AG04449 (cell line): Measurements from ENCODE around the gene GNAL.

ENCODE experiments used
- CTCF ChIA-PET: fragments of 350-600 bp; formaldehyde crosslinking; extraction: SDS; loops from one replicate; lab custom pipeline; 2021; ENCODE audit warnings: antibody characterized with exemption; lab: Yijun Ruan, JAX
- POLR2A ChIA-PET: fragments of 400-600, 350-600 bp; formaldehyde crosslinking; extraction: SDS; loops from one replicate; lab custom pipeline; 2020; ENCODE audit warnings: antibody characterized with exemption, inconsistent platforms; lab: Yijun Ruan, JAX
- DNase-seq: peaks from one replicate; pipeline ENCODE4 v3.0.0-alpha.2; 2010; ENCODE audit warnings: low read depth, low spot score
- H3K4me3 ChIP-seq: 2 replicates; pipeline ENCODE4 v1.5.1; 2011; ENCODE audit warnings: low read depth, mild to moderate bottlenecking, control low read depth, low read length
- CTCF ChIP-seq: IDR thresholded peaks from one replicate; pipeline ENCODE4 v1.5.1; 2011; ENCODE audit warnings: mild to moderate bottlenecking, moderate library complexity, low read length, control low read depth, inconsistent platforms; ENCODE audit not compliant: insufficient read depth; ENCODE audit errors: missing control alignments

Gene GNAL

GRCh38 chr18:11767329-11767728 is 78.3 kb downstream of the GNAL start:
- no peak overlapping the region for H3K4me3 ChIP-seq
- POLR2A ChIA-PET: no interaction called here
- no peak for TF ChIP-seq CTCF
- CTCF ChIA-PET: no interaction called here
- DNase-seq: no peak

- CTCF ChIA-PET: no interaction called here
- TF ChIP-seq CTCF: no peak
- POLR2A ChIA-PET: no interaction called here
- no peak overlapping the region for H3K4me3 ChIP-seq
- DNase-seq: no peak
Measured at GRCh38 chr18:11767935-11768334, 78.9 kb downstream of the GNAL start.

GRCh38 chr18:11775436-11776174 is 86.5 kb downstream of the GNAL start:
- ChIA-PET CTCF (no interaction called here), POLR2A (no interaction called here)
- no peak for TF ChIP-seq CTCF
- no peak for DNase-seq
- H3K4me3 ChIP-seq: no peak overlapping the region

GRCh38 chr18:11780042-11780441 is 91.0 kb downstream of the GNAL start:
- no peak for TF ChIP-seq CTCF
- POLR2A ChIA-PET: no interaction called here
- no peak for DNase-seq
- H3K4me3 ChIP-seq: no peak overlapping the region
- CTCF ChIA-PET: no interaction called here

- ChIA-PET CTCF (no interaction called here), POLR2A (no interaction called here)
- no peak for DNase-seq
- TF ChIP-seq CTCF: no peak
- H3K4me3 ChIP-seq: no peak overlapping the region
Measured at GRCh38 chr18:11783716-11784331, 94.8 kb downstream of the GNAL start.

GRCh38 chr18:11784674-11785304 is 95.7 kb downstream of the GNAL start:
- TF ChIP-seq CTCF: no peak
- DNase-seq: no peak
- POLR2A ChIA-PET: no interaction called here
- no peak overlapping the region for H3K4me3 ChIP-seq
- CTCF ChIA-PET: no interaction called here
